Stimulated activated CD4-positive, alpha-beta T cell treated with anti-CD3 and anti-CD28 coated beads, Interleukin-2, amount 100 ng/mL, for 24 hours (primary cell): ENCODE measurements around the gene TMEM270.

Experiments
- DNase-seq, 2 donors: peaks; one replicate each; pipeline ENCODE4 v3.0.0-alpha.2; 2020

Gene TMEM270

DNA sequence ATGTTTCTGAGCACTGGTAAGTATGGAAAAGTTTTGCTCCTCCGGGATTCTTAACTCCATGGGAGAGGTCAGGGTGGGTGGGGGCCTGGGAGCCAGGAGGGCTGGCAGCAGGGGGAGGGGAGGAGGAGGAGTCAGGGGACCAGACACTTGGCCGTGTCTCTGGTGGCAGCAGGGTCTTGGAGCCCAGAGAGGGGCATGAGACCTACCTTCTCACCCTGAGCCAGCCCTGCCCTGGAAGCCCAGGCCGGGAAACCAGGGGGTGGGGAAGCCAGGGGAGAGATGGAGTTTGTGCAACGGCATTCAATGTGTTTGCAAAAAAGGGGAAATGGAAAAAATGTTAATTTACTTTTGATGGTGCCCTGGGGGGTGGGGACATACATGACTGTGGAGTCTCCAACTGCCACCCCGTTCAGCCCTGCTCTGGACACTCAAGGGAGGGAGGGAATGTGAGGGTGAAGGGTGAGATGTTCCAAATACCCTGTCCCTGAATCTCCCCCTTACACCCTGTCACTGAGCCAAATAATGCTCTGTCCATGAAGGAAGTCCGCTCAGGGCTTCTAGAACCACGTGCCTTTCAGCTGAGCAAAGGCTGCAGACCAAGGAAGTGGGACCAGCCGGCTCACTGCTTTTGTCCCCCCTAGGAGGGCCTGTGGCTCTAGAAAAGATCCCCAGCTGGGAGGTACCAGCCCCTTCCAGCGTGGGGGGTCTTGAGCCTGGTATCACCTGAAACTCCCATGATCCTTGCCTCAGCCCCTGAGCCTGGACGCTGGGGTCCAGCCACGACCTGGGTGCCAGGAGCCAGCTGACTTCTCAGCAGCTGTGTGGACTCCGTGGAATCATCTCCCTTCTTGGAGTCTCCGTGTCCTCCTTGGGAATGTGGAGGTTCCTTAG, 48.3 kb downstream of the TMEM270 start:
- DNase-seq: no peak

DNA sequence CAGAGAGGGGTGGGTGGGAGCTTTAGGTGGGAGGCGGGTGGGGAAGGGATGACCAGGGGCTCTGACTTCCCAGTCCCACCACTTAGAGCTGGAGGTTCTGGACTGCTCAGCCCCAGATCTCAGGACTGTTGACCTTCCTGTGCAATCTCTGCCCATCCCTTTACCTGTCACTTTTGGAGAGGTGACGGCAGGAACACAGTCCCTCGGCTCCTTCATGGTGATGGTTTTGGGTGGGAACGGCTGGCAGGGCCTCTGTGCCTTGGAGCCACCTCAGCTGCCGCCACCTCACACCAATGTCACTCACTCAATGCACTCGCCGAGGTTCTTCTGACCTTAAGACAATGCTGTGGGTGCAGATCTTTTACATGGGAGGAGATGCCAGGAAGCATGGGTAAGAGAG, 49.0 kb downstream of the TMEM270 start:
- DNase-seq: no peak

DNA sequence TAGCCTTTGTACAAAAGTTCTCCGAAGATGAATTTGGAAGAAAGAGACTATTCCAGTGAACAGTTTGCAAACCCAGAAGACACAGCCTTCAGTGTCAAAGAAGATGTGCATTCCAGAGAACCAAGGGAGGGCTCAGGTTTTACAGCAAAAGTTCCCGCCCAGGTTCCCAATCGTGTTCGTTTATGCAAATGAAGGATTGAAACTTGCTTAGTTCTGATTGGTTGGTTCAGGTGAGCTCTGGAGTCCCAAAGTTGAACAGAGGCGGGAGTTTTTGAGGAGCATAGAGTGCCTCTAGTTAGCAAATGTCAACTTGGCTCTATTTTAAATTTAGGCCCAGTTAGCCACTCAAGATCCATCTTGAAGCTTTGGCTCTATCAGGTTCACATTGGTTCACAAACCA, 51.3 kb downstream of the TMEM270 start:
- DNase-seq: no peak
